Left lung (tissue), 10 donors: Measurements from ENCODE around the gene CFAP221. TPM values are rescaled to one million over a fixed set of nuclear protein-coding genes. Genes with fewer than 3 reads are reported as not detected.

Source experiments
- ATAC-seq: fragments of 200-7000 bp; cut with Tn5 transposase; one replicate; pipeline ENCODE4 v1.9.1; 2020; ENCODE audit warnings: moderate library complexity
- DNase-seq, 4 donors: peaks; one replicate each; pipeline ENCODE4 v3.0.0-alpha.2; 2013 to 2020
- H3K27ac ChIP-seq, 2 donors: fragments of 200-600 bp; sonication (generic) in 1 of 2; one replicate each; pipeline versions ENCODE4 v1.5.0 to v1.8.0; 2020 to 2021
- H3K27me3 ChIP-seq, 2 donors: fragments of 200-600 bp; sonication (generic) in 1 of 2; one replicate each; pipeline versions ENCODE4 v1.5.0 to v1.8.0; 2020 to 2021
- H3K36me3 ChIP-seq, 2 donors: fragments of 200-600 bp; sonication (generic) in 1 of 2; one replicate each; pipeline versions ENCODE4 v1.5.0 to v1.8.0; 2020 to 2021
- H3K4me1 ChIP-seq, 2 donors: fragments of 200-600 bp; one replicate each; pipeline ENCODE4 v1.8.0; 2021
- H3K4me3 ChIP-seq, 2 donors: fragments of 200-600 bp; sonication (generic) in 1 of 2; one replicate each; pipeline versions ENCODE4 v1.5.0 to v1.8.0; 2020 to 2021; ENCODE audit warnings: mild to moderate bottlenecking in 1 of 2
- H3K9me3 ChIP-seq, 2 donors: fragments of 200-600 bp; sonication (generic) in 1 of 2; one replicate each; pipeline versions ENCODE4 v1.5.0 to v1.8.0; 2020 to 2021
- intact Hi-C, 2 donors: fragments of 100-400 bp; cut with DNase I; formaldehyde crosslinking; loops; one replicate each; pipeline versions ENCODE4 v1.11.2 to v1.14.2; 2022
- polyA plus RNA-seq, 6 donors: library from polyadenylated mRNA; unstranded; fragments of 120-200 nt; gene quantifications; one replicate each; pipeline ENCODE4 v1.2.1, GENCODE V29; 2013; ENCODE audit not compliant: insufficient read length in 6 of 6
- total RNA-seq, 2 donors: library from RNA; stranded (reverse); fragmentation: NEBNext Ultra II Directional; extraction: Animal tissue kit (Norgen Biotek cat#: 25700); gene quantifications; one replicate each; pipeline ENCODE4 v1.2.1, GENCODE V29; 2021
- TF ChIP-seq, protein P1 (sequence below), 2 donors: fragments of 200-600 bp; sonication (generic) in 1 of 2; IDR thresholded peaks; one replicate each; pipeline versions ENCODE4 v1.5.0 to v1.8.0; 2021; ENCODE audit warnings: antibody characterized with exemption in 2 of 2
- donor health status: DM: no; HTN: yes; CAD: no.
- donor health status: DM: no; HTN: no; CAD: no.

CFAP221 gene
- total and polyA plus RNA-seq, 8 donors, result 10.6 to 20.8 (median 16.7) TPM

GRCh38 chr2:119694845-119695521 lies 150.7 kb downstream of the CFAP221 start:
- peak overlapping the region; percentile 24 to 37 for H3K27ac ChIP-seq

DNA sequence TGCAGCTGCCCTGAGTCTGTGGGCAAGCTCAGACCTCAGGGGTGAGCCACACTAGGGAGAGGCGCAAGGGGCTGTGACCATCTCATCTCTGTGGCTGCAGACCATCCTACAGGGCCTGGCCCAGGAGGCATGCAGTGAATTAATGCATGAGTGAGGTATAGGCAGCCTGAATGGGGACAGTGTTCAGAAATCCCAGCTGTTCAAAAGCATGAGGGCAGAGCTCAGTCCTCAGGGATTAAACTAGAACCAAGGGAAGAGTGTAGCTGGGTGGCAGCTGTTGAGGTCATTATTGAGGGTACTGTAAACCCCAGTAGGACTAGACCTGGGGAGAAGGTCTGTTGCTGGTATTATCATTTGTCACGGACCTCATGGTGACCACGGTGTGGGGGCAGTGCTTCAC lies 151.8 kb downstream of the CFAP221 start:
- DNase-seq, result no peak
- intact Hi-C loops, result no loop called here
- TF ChIP-seq, protein P1, sequence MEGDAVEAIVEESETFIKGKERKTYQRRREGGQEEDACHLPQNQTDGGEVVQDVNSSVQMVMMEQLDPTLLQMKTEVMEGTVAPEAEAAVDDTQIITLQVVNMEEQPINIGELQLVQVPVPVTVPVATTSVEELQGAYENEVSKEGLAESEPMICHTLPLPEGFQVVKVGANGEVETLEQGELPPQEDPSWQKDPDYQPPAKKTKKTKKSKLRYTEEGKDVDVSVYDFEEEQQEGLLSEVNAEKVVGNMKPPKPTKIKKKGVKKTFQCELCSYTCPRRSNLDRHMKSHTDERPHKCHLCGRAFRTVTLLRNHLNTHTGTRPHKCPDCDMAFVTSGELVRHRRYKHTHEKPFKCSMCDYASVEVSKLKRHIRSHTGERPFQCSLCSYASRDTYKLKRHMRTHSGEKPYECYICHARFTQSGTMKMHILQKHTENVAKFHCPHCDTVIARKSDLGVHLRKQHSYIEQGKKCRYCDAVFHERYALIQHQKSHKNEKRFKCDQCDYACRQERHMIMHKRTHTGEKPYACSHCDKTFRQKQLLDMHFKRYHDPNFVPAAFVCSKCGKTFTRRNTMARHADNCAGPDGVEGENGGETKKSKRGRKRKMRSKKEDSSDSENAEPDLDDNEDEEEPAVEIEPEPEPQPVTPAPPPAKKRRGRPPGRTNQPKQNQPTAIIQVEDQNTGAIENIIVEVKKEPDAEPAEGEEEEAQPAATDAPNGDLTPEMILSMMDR (IDR thresholded peaks at IDR 0.05), result no peak

More at GRCh38 chr2:119694845-119695521, 150.7 kb downstream of the CFAP221 start:
- DNase-seq (peak in 3 of 4 donors; percentile 43 to 77 (median 67)), ATAC-seq (peak; percentile 82)
- Histone ChIP-seq H3K4me1 (peaks cover 5 to 11% of the 10 kb centered on the region in 2 donors), H3K27me3 (no peaks in the 10 kb centered on the region), H3K9me3 (no peaks in the 10 kb centered on the region), H3K4me3 (no peak overlapping the region), H3K36me3 (no peaks in the 10 kb centered on the region)
- intact Hi-C loops, result no loop called here
- TF ChIP-seq, protein P1 (IDR thresholded peaks at IDR 0.05), result no peak

DNA sequence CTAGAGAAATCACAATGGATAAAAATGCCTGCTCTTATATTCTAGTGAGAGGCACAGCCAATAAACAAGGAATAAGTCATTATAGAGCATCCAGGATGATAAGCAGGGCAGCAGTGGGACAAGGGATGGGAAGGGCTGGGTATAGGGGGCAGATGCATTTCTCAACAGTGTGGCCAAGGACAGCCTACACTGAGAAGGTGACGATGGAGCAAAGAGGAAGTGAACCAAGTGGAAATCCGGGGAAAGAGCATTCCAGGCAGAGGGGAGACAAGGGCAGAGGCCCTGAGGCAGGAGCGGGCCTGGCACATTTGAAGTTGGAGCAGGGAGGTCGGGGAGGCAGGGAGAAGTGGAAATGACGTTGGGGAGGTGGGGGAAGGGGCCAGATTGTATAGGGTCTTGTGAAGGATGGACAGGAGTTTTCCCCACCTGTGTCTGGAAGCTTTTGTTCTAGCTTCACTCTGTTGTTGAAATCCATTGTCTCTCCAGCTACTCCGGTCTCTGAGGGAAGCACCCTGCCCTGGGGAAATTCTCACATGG lies 152.3 kb downstream of the CFAP221 start:
- intact Hi-C loops, result no loop called here
- TF ChIP-seq, protein P1 (IDR thresholded peaks at IDR 0.05), result no peak
- ATAC-seq, result no peak
- H3K4me1 ChIP-seq, result peaks cover 5 to 11% of the 10 kb centered on the region in 2 donors
- no peaks in the 10 kb centered on the region for H3K36me3 ChIP-seq
- H3K27ac ChIP-seq, result no peak overlapping the region
- H3K27me3 ChIP-seq, result no peaks in the 10 kb centered on the region
- H3K9me3 ChIP-seq, result no peaks in the 10 kb centered on the region
- H3K4me3 ChIP-seq, result no peak overlapping the region
- DNase-seq, result no peak

More for the DNA sequence above, 151.8 kb downstream of the CFAP221 start:
- H3K9me3 ChIP-seq, result no peaks in the 10 kb centered on the region
- no peaks in the 10 kb centered on the region for H3K36me3 ChIP-seq
- no peaks in the 10 kb centered on the region for H3K27me3 ChIP-seq
- H3K4me3 ChIP-seq, result no peak overlapping the region
- no peak overlapping the region for H3K27ac ChIP-seq
- H3K4me1 ChIP-seq, result peaks cover 5 to 11% of the 10 kb centered on the region in 2 donors
- ATAC-seq, result no peak

GRCh38 chr2:119697290-119698020 lies 153.2 kb downstream of the CFAP221 start:
- Histone ChIP-seq H3K27ac (no peak overlapping the region), H3K4me1 (peaks cover 5 to 11% of the 10 kb centered on the region in 2 donors), H3K9me3 (no peaks in the 10 kb centered on the region), H3K36me3 (no peaks in the 10 kb centered on the region), H3K27me3 (no peaks in the 10 kb centered on the region), H3K4me3 (no peak overlapping the region)
- TF ChIP-seq, protein P1 (IDR thresholded peaks at IDR 0.05), result no peak
- intact Hi-C loops, result no loop called here
- no peak for DNase-seq
- no peak for ATAC-seq

DNA sequence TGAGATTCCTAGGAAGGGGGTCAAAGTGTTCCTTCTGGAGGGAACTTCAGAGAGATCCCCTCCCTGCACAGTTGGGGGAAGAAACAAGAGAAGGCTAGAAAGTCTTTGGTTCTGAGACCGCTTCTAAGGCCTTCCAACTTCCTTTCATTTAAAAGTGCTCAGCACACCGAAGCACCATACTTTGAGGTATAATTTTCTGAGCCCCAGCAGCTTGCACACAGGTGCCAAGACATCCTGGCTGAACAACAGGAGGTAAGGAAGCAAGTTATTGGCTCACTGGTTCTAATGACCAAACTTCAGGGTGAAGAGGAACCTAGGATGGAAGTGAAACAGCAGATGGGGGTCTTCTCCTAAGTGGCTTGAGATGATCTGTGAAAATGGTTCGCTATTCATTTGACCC lies 154.0 kb downstream of the CFAP221 start:
- intact Hi-C loops, result no loop called here
- ATAC-seq, result no peak
- Histone ChIP-seq H3K4me1 (peaks cover 9 to 11% of the 10 kb centered on the region in 2 donors), H3K9me3 (no peaks in the 10 kb centered on the region), H3K4me3 (no peak overlapping the region), H3K36me3 (no peaks in the 10 kb centered on the region), H3K27ac (no peak overlapping the region), H3K27me3 (no peaks in the 10 kb centered on the region)
- TF ChIP-seq, protein P1 (IDR thresholded peaks at IDR 0.05), result no peak
- no peak for DNase-seq
